HL-60 (cell line): ENCODE measurements around the gene ANKFN1.

Source experiments
- DNase-seq, 2 experiments: peaks; one replicate each; pipeline ENCODE4 v3.0.0-alpha.2; 2010 to 2020; ENCODE audit warnings: low read depth in 1 of 2, low spot score in 1 of 2
- H3K27ac ChIP-seq: fragments of 250-450 bp; sonication (Bioruptor Pico); replicated peaks from 2 replicates; pipeline ENCODE4 v1.5.1; 2020; ENCODE audit warnings: mild to moderate bottlenecking, moderate library complexity
- H3K27me3 ChIP-seq: fragments of 250-450 bp; sonication (Bioruptor Pico); 2 replicates; pipeline ENCODE4 v1.5.1; 2021; ENCODE audit warnings: mild to moderate bottlenecking, moderate library complexity; ENCODE audit not compliant: insufficient read depth, poor library complexity, severe bottlenecking
- H3K4me3 ChIP-seq: replicated peaks from 2 replicates; pipeline ENCODE4 v1.5.1; 2011; ENCODE audit warnings: mild to moderate bottlenecking, control low read depth, low read length; ENCODE audit not compliant: insufficient read depth
- GABPA ChIP-seq: IDR thresholded peaks from 2 replicates; pipeline ENCODE4 v1.6.1; 2012; ENCODE audit warnings: low read depth
- POLR2AphosphoS5 ChIP-seq: IDR thresholded peaks from 2 replicates; pipeline ENCODE4 v1.6.1; 2012; ENCODE audit warnings: low read depth
- REST ChIP-seq: IDR thresholded peaks from 2 replicates; pipeline ENCODE4 v1.6.1; 2012; ENCODE audit warnings: low read depth; ENCODE audit not compliant: insufficient replicate concordance
- SPI1 ChIP-seq: IDR thresholded peaks from 2 replicates; pipeline ENCODE4 v1.6.1; 2012; ENCODE audit warnings: low read depth, mild to moderate bottlenecking, borderline replicate concordance
- TF ChIP-seq, protein P1 (sequence below): IDR thresholded peaks from one replicate; pipeline ENCODE4 v1.5.1; 2011; ENCODE audit warnings: low read length, control low read depth, inconsistent platforms; ENCODE audit not compliant: insufficient read depth

ANKFN1 gene

GRCh38 chr17:56177361-56177760 lies 24.1 kb downstream of the ANKFN1 start:
- DNase-seq = no peak
- Histone ChIP-seq H3K27ac (no peak overlapping the region), H3K27me3 (no peaks in the 10 kb centered on the region), H3K4me3 (no peak overlapping the region)
- TF ChIP-seq, protein P1, sequence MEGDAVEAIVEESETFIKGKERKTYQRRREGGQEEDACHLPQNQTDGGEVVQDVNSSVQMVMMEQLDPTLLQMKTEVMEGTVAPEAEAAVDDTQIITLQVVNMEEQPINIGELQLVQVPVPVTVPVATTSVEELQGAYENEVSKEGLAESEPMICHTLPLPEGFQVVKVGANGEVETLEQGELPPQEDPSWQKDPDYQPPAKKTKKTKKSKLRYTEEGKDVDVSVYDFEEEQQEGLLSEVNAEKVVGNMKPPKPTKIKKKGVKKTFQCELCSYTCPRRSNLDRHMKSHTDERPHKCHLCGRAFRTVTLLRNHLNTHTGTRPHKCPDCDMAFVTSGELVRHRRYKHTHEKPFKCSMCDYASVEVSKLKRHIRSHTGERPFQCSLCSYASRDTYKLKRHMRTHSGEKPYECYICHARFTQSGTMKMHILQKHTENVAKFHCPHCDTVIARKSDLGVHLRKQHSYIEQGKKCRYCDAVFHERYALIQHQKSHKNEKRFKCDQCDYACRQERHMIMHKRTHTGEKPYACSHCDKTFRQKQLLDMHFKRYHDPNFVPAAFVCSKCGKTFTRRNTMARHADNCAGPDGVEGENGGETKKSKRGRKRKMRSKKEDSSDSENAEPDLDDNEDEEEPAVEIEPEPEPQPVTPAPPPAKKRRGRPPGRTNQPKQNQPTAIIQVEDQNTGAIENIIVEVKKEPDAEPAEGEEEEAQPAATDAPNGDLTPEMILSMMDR = no peak
- TF ChIP-seq POLR2AphosphoS5 (no peak), GABPA (no peak), REST (no peak), SPI1 (no peak)

GRCh38 chr17:56178203-56178602 lies 24.9 kb downstream of the ANKFN1 start:
- Histone ChIP-seq H3K27me3 (no peaks in the 10 kb centered on the region), H3K4me3 (no peak overlapping the region), H3K27ac (no peak overlapping the region)
- no peak for DNase-seq
- TF ChIP-seq, protein P1 = no peak
- TF ChIP-seq SPI1 (no peak), POLR2AphosphoS5 (no peak), REST (no peak), GABPA (no peak)

GRCh38 chr17:56182081-56182480 lies 28.8 kb downstream of the ANKFN1 start:
- TF ChIP-seq, protein P1 = no peak
- TF ChIP-seq POLR2AphosphoS5 (no peak), SPI1 (no peak), REST (no peak), GABPA (no peak)

More at GRCh38 chr17:56182081-56182480, 28.8 kb downstream of the ANKFN1 start:
- H3K27me3 ChIP-seq = no peaks in the 10 kb centered on the region
- no peak overlapping the region for H3K4me3 ChIP-seq
- H3K27ac ChIP-seq = no peak overlapping the region
- no peak for DNase-seq
